GM18526 (cell line): ENCODE measurements around the gene SRGAP1.

Experiments
- POLR2A ChIP-seq: IDR thresholded peaks from 3 replicates; pipeline ENCODE4 v1.6.1; 2011; ENCODE audit not compliant: insufficient read length; ENCODE audit errors: extremely low read depth

SRGAP1 gene

GRCh38 chr12:63844391-63845341 lies at the start of gene SRGAP1:
SRGAP1 (plus strand) TSS chr12:63844700; CDS start chr12:63844817, 117 bp downstream.
- TF ChIP-seq POLR2A = no peak

- no peak for TF ChIP-seq POLR2A
Measured at GRCh38 chr12:63795032-63795687, 49.3 kb upstream of the SRGAP1 start.

GRCh38 chr12:63795944-63796343 lies 48.6 kb upstream of the SRGAP1 start:
- TF ChIP-seq POLR2A = no peak

- no peak for TF ChIP-seq POLR2A
Measured at GRCh38 chr12:63802012-63802608, 42.4 kb upstream of the SRGAP1 start.

GRCh38 chr12:63804746-63805145 lies 39.8 kb upstream of the SRGAP1 start:
- no peak for TF ChIP-seq POLR2A

GRCh38 chr12:63805704-63806672 lies 38.5 kb upstream of the SRGAP1 start:
- no peak for TF ChIP-seq POLR2A

GRCh38 chr12:63808631-63809030 lies 35.9 kb upstream of the SRGAP1 start:
- no peak for TF ChIP-seq POLR2A

GRCh38 chr12:63809566-63809965 lies 34.9 kb upstream of the SRGAP1 start:
- no peak for TF ChIP-seq POLR2A

GRCh38 chr12:63811334-63811733 lies 33.2 kb upstream of the SRGAP1 start:
- TF ChIP-seq POLR2A = no peak

- no peak for TF ChIP-seq POLR2A
Measured at GRCh38 chr12:63811755-63812154, 32.7 kb upstream of the SRGAP1 start.

- TF ChIP-seq POLR2A = no peak
Measured at GRCh38 chr12:63814146-63814772, 30.2 kb upstream of the SRGAP1 start.

GRCh38 chr12:63815482-63815852 lies 29.0 kb upstream of the SRGAP1 start:
- TF ChIP-seq POLR2A = no peak

GRCh38 chr12:63816031-63816430 lies 28.5 kb upstream of the SRGAP1 start:
- TF ChIP-seq POLR2A = no peak

GRCh38 chr12:63820427-63820826 lies 24.1 kb upstream of the SRGAP1 start:
- TF ChIP-seq POLR2A = no peak
